ENCODE measurements around the gene TAF4. TPM values are rescaled to one million over a fixed set of nuclear protein-coding genes. Genes with fewer than 3 reads are reported as not detected.
A peak's percentile ranks its signal among the peaks of the same experiment; 100 is the strongest.

Gene TAF4
- total RNA-seq, 6 experiments from 2014 or later = 9.0 to 13.0 (median 11.3) TPM

DNA sequence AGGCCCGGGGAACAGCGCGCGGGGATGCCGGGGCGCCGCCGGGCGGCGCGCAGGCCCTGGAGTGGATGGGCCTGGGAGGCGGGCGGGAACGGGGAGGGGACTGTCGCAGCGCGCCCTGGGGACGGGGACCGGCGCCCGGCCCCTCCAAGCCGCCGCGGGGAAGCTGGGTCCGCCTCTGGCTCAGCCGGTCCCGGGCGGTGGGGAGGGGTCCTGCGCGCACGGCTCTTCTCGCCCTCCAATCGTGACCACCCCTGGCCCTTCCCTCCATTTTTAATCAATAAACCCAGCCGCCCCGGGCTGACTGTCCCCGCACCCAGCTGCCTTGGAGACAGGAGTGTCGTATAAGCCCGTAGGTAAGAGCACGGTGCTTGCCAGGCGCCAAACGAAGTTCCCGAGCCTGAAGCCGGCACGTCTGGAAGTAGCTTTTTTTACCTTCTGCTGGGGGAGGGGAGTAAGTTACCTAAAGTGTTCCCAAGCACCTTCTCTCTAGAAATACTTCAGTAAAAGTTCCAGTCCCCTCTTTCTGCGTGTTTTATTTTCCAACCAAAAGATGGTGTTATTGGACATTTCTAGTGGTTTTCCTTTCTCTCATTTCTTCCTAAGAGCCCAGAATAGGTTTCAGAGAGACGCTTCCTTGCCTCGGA is 780 bp upstream of the TAF4 start:
- intact Hi-C loops (cut with DNase I) = loop anchor here in 1 of 2 donors (5.0 kb wide), 1 partner anchor 71 kb away; no protein-coding TSS in a partner anchor
- H3K36me3 ChIP-seq = no peaks in the 10 kb centered on the region
- peak; percentile 63 to 71 (median 69) for DNase-seq
- peak overlapping the region; percentile 55 to 69 (median 68) for H3K4me3 ChIP-seq
- ATAC-seq = peak; percentile 44 to 66 (median 59)
- peaks cover 0 to 23% (median 5%) of the 10 kb centered on the region in 4 donors for H3K4me1 ChIP-seq
- WGBS (ENCODE audit: insufficient coverage, low coverage, low lambda C conversion rate, missing lambda C conversion rate) = 0% methylated on average over 10 of the region's 47 CpGs
- no peaks in the 10 kb centered on the region for H3K27me3 ChIP-seq
- no peaks in the 10 kb centered on the region for H3K9me3 ChIP-seq
- peak overlapping the region; percentile 52 to 85 (median 73) for H3K27ac ChIP-seq
- no peak for TF ChIP-seq POLR2A (IDR thresholded peaks at IDR 0.05)
- TF ChIP-seq, protein P1, sequence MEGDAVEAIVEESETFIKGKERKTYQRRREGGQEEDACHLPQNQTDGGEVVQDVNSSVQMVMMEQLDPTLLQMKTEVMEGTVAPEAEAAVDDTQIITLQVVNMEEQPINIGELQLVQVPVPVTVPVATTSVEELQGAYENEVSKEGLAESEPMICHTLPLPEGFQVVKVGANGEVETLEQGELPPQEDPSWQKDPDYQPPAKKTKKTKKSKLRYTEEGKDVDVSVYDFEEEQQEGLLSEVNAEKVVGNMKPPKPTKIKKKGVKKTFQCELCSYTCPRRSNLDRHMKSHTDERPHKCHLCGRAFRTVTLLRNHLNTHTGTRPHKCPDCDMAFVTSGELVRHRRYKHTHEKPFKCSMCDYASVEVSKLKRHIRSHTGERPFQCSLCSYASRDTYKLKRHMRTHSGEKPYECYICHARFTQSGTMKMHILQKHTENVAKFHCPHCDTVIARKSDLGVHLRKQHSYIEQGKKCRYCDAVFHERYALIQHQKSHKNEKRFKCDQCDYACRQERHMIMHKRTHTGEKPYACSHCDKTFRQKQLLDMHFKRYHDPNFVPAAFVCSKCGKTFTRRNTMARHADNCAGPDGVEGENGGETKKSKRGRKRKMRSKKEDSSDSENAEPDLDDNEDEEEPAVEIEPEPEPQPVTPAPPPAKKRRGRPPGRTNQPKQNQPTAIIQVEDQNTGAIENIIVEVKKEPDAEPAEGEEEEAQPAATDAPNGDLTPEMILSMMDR (IDR thresholded peaks at IDR 0.05) = no peak

DNA sequence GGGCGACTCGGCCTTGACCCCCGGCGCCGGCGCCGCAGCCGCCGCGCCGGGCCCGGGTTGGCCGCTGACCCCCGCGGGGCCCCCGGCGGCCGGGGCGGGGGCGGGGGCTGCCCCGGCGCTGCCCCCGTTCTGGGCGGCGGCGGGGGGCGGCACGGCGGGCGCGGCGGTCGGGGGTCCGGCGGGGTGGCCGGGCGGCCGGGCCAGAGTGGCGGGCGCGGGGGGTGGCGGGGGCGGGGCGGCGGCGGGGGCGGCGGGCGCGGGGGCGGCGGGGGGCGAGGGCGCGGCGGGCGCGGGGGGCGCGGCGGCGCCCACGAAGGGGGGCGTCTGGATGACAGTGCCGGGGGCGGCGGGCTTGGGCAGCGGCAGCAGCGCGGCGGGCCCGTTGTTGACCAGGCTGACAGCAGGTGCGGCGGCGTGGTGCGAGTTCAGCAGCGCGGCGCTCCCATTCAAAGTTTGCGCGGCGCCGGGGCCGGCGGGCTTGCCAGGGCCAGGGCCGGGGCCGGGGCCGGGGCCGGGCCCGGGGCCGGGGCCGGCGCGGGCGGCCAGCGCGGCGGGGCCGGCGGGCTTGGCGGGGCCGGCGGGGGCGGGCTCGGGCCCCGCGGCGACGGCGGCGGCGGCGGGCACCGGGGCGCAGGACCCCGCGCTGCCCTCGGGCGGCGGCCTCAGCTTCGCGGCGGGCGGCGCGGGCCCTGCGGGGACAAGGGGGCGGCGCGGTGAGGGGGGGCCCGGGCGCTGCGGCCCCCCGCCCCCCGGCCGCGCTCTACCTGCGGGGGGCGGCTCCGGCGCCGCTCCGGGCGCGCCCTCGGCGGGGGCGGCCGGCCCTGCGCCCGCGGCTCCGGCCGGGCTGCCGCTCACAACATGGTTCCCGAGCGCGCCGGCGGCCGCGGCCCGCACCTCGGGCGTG is 659 bp downstream of the TAF4 start:
- peak in 1 of 4 donors; percentile 9 for ATAC-seq
- Histone ChIP-seq H3K4me1 (peaks cover 0 to 23% (median 5%) of the 10 kb centered on the region in 4 donors), H3K27ac (no peak overlapping the region), H3K4me3 (peak overlapping the region; percentile 45 to 68 (median 53)), H3K9me3 (no peaks in the 10 kb centered on the region), H3K36me3 (no peaks in the 10 kb centered on the region), H3K27me3 (no peaks in the 10 kb centered on the region)
- DNase-seq = peak in 1 of 3 donors; percentile 42
- intact Hi-C loops (cut with DNase I) = loop anchor here in 1 of 2 donors (5.0 kb wide), 1 partner anchor 72 kb away; no protein-coding TSS in a partner anchor
- TF ChIP-seq POLR2A (IDR thresholded peaks at IDR 0.05) = no peak
- TF ChIP-seq, protein P1 (IDR thresholded peaks at IDR 0.05) = no peak
- whole genome bisulfite sequencing (ENCODE audit: insufficient coverage, low coverage, low lambda C conversion rate, missing lambda C conversion rate) = under 1% methylated on average over 22 of the region's 165 CpGs

DNA sequence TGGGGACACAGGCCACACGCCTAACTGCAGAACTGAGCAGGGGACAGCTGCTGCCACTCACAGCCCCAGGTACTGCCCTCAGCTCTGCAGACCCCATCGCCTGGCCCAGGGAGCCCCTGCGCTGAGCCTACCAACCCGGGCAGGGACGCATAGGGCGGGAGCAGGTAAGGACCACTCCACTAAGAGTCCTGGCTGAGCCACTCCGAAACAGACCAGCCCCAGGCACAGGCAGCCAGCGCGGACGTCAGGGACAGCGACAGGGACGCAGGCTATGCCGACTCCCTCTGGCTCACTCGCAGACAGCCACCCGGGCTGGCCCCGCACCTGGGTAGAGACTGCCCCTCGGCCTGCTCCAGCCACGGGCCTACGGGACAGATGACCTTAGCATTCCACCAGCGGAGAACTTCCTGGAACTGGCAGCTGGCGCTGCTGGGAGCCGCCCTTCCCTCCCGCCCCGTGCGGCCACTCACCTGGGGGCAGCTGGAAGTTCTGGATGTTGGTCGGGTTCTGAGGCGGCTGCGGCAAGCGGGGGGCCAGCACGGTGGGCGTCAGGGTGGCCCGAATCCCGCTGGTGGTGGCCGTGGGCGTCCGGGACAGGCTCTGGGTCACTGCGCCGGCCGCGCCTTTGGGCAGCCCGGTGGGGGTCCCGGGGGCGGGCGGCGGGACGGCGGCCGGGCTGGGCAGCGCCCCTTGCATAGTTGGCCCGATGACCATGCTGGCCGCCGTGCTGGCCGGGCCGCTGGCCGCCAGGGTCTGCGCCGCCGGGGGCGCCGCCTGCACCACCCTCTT is 1.5 kb downstream of the TAF4 start:
- ATAC-seq (peak; percentile 46 to 68 (median 62)), DNase-seq (peak; percentile 66 to 77 (median 73))
- H3K9me3 ChIP-seq = no peaks in the 10 kb centered on the region
- H3K36me3 ChIP-seq = no peaks in the 10 kb centered on the region
- WGBS (ENCODE audit: insufficient coverage, low coverage, low lambda C conversion rate, missing lambda C conversion rate) = 30% methylated on average over 2 of the region's 60 CpGs
- no peak overlapping the region for H3K27ac ChIP-seq
- H3K4me1 ChIP-seq = peaks cover 0 to 23% (median 5%) of the 10 kb centered on the region in 4 donors
- no peak for TF ChIP-seq POLR2A (IDR thresholded peaks at IDR 0.05)
- TF ChIP-seq, protein P1 (IDR thresholded peaks at IDR 0.05) = no peak
- H3K27me3 ChIP-seq = no peaks in the 10 kb centered on the region
- intact Hi-C loops (cut with DNase I) = no loop called here
- H3K4me3 ChIP-seq = peak overlapping the region; percentile 36 to 59 (median 53)

DNA sequence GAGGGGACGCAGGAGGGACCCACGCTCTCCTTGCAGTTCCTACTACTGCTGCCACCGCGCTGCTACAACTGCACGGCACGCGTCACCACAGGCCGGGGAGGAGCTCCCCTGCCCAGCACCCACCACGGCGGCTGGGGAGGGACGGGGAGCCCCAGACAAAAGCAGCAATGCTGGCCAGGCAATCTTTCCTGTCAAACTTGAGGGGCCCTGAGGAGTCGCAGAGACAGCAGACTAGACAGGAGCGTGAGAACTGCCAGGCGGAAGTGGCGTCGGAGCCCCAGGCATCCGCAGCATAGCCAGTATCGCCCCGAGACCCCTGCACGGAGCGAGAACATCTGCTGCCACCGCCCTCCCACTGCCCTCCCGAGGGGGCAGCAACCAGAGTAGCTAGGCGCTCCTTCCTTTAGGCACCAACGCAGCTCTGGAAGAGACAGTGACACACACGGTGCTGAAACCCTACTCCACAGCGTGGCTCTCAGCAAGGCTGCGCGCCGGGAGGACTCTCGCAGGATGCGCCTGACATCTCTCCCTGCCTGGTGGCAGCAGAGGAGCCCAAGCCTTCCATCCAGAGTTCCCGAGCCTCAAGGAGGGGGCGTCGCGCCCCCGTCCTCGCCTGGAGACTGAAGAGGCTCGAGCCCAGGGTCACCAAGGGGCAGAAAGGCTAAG is 2.2 kb downstream of the TAF4 start:
- TF ChIP-seq, protein P1 (IDR thresholded peaks at IDR 0.05) = no peak
- no peak for TF ChIP-seq POLR2A (IDR thresholded peaks at IDR 0.05)
- no peaks in the 10 kb centered on the region for H3K9me3 ChIP-seq
- DNase-seq (peak in 1 of 3 donors; percentile 42), ATAC-seq (no peak)
- H3K4me3 ChIP-seq = peak overlapping the region in 1 of 3 donors; percentile 36
- H3K27me3 ChIP-seq = no peaks in the 10 kb centered on the region
- H3K36me3 ChIP-seq = no peaks in the 10 kb centered on the region
- intact Hi-C loops (cut with DNase I) = no loop called here
- 100% methylated on average over 1 of the region's 39 CpGs for WGBS (ENCODE audit: insufficient coverage, low coverage, low lambda C conversion rate, missing lambda C conversion rate)
- H3K27ac ChIP-seq = no peak overlapping the region
- peaks cover 0 to 23% (median 5%) of the 10 kb centered on the region in 4 donors for H3K4me1 ChIP-seq
